ENCODE results near the gene HMGB4.

Gene HMGB4

DNA sequence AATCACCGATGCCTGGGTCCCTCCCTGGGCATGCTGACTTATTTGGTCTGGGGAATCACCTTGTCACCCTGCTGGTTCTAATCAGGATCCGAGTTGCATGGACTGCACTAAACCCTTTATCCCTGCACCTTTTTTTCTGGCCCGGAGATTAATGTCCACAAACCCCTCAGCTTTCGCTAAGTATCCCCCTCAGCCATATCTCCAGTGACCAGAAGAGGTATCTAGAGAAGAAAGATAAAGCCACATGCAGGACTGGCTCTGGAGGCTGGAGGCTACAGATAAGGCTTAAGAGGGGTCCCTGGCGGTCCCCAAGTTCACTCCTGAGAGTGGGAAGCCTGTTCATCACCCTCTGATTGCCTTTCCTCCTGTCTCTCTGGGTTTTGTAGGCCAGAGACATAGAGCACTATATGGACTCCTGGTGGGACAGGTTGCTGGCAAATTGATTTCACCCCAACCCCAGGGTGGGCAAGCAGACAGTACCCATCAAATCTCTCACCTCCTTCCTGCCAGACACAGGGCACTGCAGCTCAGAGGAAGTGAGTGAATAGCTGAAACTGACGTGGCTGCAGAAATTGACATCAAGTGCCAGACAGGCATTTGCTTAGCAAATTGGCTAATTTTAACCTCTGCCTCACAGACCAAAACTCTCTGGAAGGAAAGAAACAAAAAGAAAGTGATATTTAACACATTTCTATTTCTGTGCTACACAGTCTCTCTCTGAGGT is 38.8 kb downstream of the HMGB4 start:
- no peak for DNase-seq

DNA sequence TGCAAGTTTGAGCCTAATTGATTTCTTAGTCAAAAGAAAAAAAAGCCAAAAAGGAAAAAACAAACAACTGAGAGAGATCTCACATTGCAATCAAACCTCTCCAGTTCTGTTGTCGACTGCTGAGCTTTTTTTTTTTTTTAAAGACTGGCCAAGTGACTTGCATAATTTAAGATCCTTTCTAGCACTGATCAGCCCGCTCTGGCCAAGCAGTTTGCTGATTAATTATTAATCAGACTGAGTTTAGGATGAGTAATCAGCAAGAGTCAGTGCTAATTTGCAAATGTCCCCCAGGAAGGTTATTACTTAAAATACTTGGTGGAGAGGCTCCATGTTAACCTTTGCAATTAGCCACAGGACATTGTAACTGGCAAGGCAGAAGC is 39.3 kb downstream of the HMGB4 start:
- DNase-seq, result no peak

DNA sequence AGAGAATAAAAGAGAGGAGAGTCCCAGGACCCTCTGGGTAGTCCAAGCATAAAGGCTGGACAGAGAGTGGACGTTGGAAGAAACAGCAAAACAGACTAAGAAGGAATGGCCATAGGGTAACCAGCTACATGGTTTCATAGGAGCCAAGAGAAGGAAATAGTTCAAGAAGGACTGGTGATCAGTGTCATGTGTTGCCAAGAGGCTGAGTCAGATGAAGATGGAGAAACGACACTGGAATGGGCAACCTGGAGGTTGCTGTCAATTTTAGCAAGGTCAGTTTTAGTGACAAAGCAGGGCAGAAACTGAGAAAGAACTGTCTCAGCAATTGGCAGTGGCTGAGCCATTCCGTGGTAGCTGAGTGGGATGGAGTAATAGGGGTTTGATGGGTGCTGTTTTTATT is 41.4 kb downstream of the HMGB4 start:
- DNase-seq, result no peak

DNA sequence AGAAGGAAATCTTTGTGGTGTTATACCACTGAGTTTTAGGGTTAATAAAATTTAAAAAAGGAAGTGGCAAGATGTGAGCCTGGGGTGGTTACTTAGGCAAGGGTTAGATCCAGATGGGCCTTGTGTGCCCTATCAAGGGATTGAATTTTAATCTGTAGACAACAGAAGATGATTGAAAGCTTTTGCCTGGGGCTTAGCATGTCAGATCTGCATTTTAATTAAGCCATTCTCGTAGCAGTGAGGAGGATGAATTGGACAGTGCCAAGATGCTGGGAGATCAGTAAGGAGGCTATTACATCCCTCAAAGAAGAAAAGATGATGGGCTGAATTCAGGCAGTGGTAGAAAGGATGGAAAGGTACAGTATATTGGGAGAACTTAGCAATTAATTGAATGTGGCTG is 42.3 kb downstream of the HMGB4 start:
- no peak for DNase-seq

DNA sequence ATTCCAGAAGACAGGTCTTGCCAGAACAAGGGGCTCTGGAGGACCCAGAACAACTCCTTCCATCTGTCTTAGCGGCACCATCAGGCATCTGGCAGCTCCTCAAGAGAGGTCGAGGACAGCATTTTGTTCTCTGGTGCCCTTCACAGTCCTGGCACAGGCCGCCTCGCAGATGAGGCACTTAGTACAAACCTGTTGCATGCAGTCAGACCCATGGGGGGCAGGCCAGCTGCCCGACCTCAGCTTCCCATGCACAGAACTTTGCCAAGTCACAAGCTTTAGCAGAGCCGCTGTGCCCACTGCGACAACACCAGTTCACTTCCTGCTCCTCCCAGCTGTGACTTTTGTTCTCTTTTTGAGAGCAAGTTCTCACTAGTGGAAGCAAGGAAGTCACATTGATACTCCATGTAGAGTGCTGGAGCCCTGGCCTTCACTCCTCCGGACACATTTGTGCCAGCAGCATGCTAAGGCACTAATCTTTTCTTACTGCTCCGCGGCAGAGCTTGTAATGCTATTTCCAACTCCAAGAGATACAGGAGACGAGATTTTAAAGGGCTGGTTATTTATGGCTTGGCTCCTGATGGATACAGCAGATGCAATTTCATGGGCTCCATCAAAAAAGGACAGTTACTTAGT is 44.6 kb downstream of the HMGB4 start:
- no peak for DNase-seq
